Measurements from ENCODE around the gene ARHGAP29.

Gene ARHGAP29, protein sequence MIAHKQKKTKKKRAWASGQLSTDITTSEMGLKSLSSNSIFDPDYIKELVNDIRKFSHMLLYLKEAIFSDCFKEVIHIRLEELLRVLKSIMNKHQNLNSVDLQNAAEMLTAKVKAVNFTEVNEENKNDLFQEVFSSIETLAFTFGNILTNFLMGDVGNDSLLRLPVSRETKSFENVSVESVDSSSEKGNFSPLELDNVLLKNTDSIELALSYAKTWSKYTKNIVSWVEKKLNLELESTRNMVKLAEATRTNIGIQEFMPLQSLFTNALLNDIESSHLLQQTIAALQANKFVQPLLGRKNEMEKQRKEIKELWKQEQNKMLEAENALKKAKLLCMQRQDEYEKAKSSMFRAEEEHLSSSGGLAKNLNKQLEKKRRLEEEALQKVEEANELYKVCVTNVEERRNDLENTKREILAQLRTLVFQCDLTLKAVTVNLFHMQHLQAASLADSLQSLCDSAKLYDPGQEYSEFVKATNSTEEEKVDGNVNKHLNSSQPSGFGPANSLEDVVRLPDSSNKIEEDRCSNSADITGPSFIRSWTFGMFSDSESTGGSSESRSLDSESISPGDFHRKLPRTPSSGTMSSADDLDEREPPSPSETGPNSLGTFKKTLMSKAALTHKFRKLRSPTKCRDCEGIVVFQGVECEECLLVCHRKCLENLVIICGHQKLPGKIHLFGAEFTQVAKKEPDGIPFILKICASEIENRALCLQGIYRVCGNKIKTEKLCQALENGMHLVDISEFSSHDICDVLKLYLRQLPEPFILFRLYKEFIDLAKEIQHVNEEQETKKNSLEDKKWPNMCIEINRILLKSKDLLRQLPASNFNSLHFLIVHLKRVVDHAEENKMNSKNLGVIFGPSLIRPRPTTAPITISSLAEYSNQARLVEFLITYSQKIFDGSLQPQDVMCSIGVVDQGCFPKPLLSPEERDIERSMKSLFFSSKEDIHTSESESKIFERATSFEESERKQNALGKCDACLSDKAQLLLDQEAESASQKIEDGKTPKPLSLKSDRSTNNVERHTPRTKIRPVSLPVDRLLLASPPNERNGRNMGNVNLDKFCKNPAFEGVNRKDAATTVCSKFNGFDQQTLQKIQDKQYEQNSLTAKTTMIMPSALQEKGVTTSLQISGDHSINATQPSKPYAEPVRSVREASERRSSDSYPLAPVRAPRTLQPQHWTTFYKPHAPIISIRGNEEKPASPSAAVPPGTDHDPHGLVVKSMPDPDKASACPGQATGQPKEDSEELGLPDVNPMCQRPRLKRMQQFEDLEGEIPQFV

DNA sequence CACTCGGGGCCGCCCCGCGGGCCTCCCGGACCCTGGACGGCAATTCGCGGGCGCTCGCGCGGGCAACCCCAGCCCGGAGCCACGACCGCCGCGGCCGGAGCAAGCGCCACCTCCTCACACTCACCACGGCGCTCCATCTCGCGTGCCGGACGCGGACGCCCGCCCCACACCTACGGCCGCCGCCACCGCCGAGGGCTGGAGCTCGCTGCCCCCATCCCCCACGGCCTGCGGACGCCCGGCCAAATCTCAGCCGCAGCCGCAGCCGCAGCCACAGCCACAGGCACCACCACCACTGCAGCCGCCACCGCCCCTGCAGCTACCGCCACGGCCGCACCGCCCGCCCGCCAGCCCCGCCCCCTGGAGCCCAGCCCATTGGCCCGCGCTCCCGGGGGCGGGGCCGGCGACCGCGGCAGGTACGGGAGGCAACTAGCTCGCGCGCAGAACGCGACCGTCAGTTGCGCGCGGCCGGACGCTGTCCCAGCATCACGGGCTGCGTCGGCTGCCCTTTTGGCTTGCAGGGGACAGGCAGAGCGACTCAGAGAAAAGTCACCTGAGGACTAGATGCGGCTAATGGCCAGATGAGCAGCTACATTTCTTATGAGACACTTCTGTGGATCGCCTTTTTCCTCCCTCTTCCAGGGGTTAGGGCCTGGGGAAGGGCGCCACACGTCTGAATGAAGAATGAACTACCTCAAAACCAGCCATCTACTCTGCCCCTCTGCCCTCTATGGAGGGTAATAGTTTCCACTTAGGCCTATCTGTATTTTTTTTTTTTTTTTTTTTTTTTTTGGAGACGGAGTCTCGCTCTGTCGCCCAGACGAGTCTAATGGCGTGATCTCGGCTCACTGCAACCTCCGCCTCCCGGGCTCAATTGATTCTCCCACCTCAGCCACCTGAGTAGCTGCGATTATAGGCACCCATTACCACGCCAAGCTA lies at the start of gene ARHGAP29:
TSS of gene ARHGAP29 (minus strand) at position 294 of the 936 bp plus-strand sequence. CDS start 5,973 bp downstream, outside the sequence.
- DNase-seq: no peak

DNA sequence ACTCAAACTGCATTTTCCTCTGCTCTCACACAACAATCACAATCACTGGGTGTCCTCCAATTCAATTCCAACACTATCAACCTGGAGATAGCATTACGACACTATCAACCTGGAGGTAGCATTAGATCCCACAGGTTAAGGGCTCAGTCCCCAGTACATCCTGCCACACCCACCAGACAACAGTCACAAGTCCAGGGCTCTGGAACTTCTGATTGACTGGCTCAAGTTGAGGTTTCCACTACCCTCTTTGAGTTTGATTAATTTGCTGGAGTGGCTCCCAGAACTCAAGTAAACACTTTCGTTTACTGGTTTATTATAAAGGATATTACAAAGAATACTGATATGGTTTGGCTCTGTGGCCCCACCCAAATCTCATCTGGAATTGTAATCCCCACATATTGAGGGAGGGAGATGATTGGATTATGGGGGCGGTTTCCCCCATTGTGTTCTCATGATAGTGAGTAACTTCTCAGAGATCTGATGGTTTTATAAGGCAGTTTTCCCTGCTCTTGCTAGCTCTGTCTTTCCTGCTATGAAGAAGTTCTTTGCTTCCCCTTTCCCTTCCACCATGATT lies 49.6 kb upstream of the ARHGAP29 start:
- DNase-seq: no peak

DNA sequence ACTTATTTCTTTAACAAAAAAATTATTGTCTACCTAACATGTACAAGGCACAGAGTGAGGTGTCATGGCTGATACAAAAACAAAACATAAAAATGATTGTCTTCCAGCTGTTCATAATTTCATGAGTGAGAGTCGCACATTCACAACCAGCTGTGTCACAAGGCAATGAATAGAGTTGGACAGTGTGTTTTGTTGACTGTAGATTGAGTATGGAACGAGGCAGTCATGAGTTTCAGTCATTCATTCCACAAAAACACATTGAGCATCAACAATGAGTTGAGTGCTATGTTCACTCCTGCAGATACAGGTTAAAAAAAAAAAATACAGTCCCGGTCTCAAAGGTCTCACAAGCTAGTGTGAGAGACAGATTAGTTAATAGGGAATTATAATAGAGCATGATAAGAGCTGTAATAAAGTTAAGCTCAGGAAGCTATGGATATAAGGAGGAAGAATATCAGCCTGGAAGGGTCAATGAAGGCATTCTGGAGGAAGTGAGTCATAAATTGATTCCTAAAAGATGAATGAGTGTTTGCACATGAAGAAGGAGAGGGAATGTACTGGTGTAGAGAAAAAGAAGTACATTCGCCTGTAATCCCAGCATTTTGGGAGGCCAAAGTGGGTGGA lies 47.8 kb upstream of the ARHGAP29 start:
- no peak for DNase-seq

DNA sequence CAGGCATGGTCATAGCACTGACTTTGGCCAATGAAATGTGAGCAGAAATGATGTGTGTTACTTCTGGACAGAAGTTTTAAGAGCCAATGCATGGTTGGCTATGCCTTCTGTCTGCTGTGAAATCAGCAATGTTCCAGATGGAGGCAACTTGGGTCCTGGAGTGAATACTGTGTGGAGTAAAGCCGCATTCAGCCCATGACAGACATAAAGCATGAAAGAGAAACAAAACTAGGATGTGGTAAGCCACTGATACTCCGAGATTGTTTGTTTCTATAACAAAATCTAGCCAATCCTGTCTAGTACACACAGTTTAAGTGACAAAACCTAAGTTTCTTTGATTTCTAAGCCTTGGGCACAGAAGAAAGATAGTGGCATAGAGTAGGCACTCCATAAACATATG lies 47.1 kb upstream of the ARHGAP29 start:
- no peak for DNase-seq

DNA sequence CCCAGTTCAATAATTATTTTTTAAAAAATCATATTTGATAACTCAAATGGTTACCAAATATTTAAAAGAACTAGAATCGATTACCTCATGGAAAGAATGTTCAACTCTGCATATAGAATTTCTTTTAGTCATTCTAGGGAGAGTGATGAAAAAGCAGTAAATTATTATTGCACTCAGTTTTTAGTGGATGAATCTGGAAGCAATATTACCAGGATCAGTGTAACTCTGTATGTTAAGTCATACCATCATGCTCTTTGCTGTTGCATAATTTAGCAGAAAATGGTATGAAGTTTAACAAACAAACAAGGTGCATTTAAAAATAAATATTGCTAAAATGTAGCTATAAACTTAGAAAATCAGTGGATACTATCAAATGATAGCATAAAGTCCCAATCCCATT lies 46.1 kb upstream of the ARHGAP29 start:
- no peak for DNase-seq

DNA sequence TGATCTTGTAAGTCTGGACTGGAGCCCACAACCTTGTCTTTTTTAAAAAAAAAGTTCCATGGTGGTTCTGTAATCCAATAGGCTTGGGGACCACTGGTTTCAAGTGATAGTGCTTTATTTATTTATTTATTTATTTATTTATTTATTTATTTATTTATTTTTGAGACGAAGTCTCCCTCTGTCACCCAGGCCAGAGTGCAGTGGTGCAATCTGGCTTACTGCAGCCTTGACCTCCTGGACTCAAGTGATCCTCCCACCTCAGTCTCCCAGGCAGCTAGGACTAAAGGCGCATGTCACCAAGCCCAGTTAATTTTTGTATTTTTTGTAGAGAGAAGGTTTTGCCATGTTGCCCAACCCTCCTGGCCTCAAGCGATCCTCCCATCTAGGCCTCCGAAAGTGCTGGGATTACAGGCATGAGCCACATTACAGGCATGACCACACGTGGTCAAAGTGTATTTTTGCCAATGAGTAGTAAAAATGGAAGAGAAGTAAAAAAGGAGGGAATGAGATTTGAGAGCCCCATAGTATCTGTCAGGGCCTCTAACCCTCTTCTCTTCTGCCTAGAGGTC lies 44.8 kb upstream of the ARHGAP29 start:
- no peak for DNase-seq

DNA sequence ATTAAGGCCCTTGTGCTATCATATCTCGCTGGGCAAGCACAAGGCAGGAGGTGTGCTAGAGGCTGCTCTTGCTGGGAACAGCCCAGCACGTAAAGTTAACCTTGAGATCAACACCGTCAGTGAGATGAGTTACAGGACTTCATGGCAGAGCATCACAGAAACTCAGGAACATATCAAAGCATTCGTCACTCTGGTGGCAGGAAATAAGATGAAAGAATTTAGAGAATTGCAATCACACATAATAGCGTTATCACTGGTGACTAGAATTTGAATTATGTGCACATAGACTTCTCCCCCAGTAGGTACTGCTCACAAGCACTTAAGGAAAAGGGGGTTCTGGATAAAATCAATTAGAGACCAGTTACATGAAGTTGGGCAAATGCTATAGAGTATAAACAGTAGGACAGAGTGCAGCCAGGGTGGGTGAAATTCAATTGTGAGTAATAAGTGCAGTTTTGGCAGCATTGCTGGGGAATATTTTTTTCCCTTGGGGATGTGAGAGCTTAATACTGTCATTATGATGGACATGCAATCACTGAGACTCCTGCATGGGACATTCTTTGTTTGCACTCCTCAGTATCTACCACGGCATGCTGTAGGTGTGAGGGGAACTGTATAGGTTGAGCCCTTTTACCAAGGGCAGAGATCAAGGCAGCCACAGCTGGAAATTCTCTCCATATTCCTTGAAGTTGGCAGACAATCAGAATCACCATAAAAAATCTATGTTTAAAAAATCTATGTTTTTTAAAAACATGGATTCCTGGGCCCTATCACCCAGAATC lies 44.2 kb upstream of the ARHGAP29 start:
- no peak for DNase-seq

DNA sequence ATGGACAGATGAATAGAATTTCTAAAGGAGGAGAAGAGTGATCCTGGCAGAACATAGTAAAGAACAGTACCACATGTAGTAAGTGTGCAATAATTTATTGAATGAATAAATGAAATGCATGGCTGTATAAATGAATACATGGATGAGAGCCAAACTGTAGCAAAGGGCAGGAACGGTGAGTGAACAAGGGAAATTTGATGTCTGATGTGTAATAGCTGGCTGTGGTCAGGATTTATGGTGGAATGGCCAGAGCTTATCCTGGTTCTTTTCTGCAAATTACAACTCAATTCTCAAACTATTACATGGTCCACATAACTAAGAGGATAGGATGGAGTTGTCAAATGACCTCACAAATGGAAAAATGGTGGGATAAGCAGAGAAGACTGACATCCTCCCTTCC lies 43.2 kb upstream of the ARHGAP29 start:
- no peak for DNase-seq

DNA sequence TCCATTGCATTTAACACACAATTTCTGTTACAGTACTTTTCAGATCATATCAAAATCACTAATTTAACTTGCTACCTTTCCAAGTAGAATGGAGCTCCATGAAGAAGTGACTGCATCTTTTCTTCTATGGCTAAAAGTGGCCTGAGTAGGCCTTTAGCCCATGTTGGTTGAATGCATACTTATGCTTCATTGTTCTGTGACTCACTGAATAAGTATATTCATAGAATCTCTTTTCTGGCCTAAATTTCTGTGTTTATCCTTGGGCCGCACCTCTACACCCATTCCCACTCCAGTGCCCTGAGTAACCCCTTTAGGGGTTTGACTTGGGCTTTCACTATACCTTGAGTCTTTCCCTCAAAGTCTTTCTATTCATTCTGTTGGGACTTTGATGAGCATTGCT lies 42.1 kb upstream of the ARHGAP29 start:
- no peak for DNase-seq

DNA sequence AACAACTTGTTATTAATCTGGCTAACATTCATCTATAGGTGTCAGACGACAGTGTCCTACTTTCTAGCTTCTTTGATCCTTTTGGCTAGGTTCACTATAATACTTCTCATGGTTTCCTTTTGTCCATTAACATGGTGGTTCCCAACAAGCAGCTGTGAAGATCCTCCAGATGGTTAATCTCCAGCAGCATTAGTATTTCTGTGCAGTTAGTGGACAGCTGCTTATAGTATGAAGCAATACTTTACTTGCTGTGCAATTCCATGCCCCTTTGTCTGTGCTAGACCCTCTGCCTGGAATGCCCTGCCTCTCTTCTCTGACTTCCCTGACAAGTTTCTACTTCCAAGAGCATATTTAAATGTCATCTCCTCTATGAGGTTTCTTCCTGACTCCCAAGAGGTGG lies 41.7 kb upstream of the ARHGAP29 start:
- no peak for DNase-seq

DNA sequence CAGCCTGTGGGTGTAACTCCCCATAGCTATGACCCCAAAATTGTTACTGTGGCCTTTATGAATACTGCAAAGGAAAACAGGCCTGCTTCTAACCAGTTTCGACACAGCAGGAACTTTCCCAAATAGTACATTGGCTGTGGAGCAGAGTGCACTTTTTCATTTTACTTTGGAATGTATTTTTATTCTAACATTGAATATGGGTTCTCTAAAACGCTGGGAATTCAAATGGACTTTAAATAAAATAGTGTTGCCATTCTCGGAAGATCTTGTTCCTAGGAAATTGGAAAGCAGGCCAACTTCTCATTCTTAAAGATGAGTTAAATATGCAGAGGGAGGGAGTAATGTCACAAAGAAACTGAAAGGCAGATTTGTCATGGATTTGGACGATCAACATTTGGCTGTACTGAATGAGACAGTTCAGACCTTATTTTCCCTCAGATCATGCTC lies 39.6 kb upstream of the ARHGAP29 start:
- no peak for DNase-seq

DNA sequence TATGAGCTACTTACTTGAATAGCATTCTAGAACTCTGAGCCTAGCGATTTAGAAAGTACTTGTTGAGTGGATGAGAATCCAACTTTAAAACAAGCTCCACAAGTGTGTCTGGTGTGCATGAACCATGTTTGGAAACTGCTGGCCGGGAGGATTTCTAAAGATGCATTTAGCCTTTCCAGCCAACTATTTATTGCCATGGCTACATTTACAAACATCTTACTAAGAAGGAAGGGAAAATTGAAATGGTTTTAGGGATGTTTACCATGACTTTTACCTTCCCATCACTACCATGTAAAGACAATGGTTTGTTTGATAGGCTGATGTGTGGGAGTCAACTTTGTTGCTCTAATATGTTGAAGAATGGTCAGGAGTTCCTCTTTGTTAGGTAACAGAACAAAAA lies 37.7 kb upstream of the ARHGAP29 start:
- no peak for DNase-seq

DNA sequence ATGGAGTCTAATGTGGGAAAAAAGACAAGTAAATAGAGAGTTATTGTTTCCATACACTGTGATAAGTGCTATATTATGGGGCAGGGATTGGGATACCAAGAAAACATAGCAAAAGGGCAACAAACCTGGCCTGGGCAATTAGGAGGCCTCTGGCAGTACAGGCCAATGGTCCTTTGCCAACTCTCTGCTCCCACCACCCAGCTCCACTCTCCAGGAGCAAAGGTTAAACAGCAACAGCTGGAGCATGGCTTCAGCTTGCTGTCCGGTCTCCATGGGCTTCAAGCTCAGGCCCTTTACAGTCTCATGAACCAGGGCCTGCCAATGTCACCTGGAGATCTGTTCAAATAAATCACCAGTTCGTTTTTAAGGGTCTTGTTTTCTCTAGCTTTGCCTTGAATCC lies 37.2 kb upstream of the ARHGAP29 start:
- DNase-seq: no peak

DNA sequence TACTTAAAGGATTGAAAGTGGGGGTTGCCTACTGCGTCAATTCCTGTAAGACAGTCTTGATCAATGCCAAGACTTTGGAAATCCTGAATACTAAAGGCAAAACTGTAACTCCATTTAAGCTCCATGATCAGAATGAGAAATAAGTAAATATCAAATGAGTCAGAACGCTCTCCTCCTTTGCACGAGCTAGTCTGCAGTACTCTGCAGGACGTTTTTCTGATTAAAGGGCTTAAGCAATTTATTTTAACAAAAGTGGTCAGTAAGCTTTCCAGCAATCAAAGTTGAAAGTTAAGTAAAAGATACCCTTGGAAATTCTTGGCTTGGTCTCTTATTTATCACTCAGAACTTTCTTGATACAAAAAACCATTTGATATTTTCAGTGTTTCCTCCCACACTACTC lies 35.7 kb upstream of the ARHGAP29 start:
- no peak for DNase-seq

DNA sequence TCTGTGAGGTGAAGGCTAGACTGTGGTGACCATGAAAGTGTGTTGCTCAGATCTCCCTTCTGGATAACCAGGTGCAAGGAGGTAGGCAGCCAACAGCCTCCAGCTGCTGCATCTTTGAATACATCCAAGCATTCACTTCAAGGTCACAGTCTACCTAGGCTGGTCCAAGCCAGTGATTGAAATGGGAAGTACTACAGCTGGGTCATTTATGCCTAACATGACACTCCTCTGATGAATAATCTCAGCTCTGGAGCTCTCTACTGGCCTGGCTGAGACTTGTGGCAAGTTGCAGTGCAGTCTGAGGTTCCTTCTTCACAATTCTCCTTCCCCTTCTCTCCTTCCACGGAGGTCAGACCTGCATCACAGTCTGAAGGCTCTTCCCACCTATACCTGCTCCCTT lies 35.0 kb upstream of the ARHGAP29 start:
- DNase-seq: no peak

DNA sequence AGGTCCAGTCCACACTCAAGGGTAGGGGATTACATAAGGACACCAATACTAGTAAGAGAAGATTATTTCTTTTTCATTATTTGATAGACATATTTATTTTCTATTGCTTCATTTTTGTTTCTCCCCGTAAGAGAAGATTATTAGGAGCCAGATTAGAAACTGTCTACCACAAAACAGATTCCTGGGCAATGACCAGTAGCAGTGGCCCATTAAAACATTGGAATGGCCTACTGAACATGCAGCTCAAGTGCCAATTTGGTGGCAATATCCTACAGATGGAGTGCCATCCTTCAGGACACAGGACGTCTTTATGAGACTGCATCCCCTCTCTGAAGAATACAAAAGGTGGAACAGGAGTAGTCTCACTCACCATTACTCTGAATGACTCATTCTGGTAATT lies 34.0 kb upstream of the ARHGAP29 start:
- no peak for DNase-seq

DNA sequence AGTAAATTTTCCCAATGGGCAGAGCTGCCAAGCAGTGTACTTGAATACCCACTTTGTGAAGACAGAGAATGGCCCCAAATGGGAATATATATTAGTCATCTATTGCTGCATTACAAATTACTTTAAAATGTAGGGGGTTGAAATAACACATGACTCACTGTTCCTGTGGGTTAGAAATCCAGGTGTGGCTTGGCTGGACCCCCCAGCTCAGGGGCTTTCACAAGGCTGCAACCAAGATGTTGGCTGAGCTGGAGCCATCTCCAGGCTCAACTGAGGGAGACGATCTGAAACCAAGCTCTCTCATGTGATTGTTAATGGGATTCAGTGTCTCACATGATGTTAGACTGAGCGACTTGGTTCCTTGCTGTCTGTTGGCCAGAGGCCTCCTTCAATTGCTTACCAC lies 33.4 kb upstream of the ARHGAP29 start:
- DNase-seq: no peak

DNA sequence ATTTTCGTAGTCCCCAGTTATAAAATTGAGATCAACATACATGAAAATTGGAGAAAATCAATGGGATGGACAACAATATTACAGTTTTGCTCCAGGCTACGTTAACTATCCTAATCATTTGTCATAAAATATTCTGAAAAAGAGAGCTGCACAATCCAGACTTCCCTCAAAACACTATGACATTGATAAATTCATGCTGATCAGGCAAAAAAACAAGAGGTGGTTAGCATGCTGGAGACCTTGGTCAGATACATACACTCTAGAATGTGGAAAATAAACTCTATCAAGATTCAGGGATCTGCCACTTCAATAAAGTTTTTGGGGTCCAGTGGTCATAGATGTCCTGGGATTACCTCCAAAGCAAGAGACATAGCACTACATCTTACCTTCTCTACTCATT lies 32.5 kb upstream of the ARHGAP29 start:
- no peak for DNase-seq

DNA sequence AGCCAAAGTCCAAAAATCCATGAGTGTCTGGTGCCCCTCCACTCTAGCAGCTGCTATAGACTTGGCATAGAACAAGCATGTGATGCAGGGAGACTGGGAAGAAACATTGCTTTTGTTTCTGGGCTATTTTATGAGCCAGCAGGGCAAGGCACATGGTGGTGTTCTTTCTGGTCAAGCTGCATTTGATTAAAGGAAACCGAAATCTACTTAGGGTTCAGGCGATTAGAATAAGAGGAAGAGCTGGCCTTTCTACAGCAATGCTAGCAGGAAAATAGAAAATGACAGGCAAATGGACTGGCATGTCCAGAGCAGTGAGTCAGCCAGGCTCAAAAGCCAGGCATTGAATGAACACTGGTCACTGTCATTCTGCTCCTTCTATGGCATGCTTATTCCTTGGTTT lies 28.5 kb upstream of the ARHGAP29 start:
- DNase-seq: no peak

DNA sequence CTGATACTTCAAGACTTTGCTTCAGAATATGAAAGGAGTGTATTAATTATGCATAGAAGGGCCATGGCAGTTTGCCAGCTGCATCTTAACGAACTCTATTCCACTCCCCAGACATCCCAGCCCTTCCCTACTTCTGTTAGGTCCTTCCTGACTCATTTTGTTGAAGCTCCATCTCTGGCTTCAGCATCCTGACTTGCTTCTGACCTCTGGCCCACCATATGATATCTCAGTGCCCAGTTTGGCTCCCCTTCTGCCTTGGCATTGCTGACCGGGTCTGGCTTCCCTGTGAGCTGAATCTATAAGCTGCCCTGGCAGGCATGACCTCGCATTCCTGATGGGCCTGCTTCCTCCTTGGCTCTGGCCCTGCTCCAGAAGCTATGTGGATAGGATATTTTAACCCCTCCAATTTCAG lies 27.6 kb upstream of the ARHGAP29 start:
- no peak for DNase-seq
